ENCODE results near the gene ARPC2.
A peak's percentile ranks its signal among the peaks of the same experiment; 100 is the strongest.

The ARPC2 gene

DNA sequence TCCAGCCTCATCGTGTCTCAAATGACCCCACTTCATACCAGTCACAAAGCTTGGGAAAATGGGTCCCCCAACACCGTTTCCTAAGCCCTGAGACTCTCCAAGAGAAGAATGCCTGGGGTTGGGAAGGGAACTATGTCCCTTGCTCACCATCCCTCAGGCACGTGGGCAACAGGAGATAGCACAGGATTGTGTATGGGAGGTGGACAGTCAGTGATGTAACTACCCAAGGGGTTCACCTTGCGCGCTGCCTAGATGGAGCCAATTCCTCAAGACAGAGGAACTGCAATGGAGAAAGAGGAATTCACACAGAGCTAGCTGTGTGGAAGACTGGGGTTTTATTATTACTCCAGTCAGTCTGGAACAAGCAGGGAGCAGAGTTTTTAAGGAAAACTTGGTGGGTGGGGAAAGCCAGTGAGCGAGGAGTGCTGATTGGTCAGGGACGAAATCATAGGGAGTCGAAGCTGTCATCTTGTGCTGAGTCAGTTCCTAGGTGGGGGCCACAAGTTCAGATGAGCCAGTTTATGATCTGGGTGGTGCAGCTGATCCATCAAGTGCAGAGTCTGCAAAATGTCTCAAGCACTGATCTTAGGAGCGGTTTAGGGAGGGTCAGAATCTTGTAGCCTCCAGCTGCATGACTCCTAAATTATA lies 36.4 kb upstream of the ARPC2 start:
- H3K4me3 ChIP-seq (ENCODE audit: low read depth, low read length): no peak overlapping the region
- TF ChIP-seq, protein P1, sequence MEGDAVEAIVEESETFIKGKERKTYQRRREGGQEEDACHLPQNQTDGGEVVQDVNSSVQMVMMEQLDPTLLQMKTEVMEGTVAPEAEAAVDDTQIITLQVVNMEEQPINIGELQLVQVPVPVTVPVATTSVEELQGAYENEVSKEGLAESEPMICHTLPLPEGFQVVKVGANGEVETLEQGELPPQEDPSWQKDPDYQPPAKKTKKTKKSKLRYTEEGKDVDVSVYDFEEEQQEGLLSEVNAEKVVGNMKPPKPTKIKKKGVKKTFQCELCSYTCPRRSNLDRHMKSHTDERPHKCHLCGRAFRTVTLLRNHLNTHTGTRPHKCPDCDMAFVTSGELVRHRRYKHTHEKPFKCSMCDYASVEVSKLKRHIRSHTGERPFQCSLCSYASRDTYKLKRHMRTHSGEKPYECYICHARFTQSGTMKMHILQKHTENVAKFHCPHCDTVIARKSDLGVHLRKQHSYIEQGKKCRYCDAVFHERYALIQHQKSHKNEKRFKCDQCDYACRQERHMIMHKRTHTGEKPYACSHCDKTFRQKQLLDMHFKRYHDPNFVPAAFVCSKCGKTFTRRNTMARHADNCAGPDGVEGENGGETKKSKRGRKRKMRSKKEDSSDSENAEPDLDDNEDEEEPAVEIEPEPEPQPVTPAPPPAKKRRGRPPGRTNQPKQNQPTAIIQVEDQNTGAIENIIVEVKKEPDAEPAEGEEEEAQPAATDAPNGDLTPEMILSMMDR (IDR thresholded peaks at IDR 0.05; ENCODE audit: insufficient read depth, low read depth, low read length, missing control alignments): no peak
- DNase-seq (ENCODE audit: low read depth): no peak

DNA sequence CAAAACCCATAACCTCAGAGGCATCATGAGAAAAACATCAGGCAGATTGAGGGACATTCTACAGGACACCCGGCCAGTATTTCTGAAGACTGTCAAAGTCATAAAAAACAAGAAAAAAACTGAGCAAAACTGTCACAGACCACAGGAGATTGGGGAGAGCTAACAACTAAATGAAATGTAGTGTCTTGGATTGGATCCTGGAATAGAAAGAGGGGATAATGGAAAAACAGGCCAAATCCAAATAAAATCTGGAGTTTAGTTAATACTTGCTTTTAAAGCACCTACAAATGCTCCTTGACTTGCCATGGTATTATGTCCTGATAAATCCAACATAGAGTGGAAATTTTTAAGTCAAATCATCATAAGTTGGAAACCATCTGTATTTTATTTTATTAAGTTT lies 32.7 kb upstream of the ARPC2 start:
- DNase-seq (ENCODE audit: low read depth): no peak
- no peak overlapping the region for H3K4me3 ChIP-seq (ENCODE audit: low read depth, low read length)
- TF ChIP-seq, protein P1 (IDR thresholded peaks at IDR 0.05; ENCODE audit: insufficient read depth, low read depth, low read length, missing control alignments): no peak

DNA sequence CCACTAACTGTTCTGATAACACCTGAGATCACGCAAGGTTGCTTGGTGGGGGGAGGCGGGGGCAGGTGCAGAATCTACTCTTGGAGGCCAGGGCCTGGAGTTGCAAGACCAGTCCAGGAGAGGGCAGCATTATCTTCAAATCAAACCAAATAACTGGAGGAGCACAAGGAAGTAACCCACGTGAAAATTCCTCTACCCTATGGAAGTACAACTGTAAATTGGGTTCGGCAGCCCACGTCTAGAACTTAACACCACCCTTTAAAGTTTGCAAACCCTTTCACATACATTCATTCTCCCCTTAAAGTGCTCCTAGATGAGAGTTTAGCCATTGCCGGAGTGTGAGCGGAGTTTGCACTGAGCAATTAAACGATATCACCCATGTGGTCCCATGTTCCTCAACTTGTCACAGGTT lies 30.6 kb upstream of the ARPC2 start:
- DNase-seq (ENCODE audit: low read depth): peak; percentile 77
- H3K4me3 ChIP-seq (ENCODE audit: low read depth, low read length): no peak overlapping the region

DNA sequence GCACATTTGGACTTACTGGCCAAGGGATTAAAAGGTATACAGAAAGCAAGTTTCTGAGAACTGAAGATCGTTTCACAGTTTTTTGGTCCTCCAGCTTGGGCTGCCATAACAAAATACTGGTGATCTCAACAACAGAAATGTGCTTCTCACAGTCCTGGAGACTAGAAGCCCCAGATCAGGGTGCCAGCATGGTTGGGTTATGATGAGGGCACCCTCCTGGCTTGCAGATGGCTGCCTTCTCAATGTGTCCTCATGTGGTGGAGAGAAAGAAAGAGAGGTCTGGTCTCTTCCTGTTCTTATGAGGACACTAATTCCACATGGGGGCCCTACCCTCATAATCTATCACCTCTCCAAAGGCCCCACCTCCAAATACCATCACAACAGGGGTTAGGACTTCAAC lies 30.1 kb upstream of the ARPC2 start:
- no peak for DNase-seq (ENCODE audit: low read depth)
- H3K4me3 ChIP-seq (ENCODE audit: low read depth, low read length): no peak overlapping the region
- TF ChIP-seq, protein P1 (IDR thresholded peaks at IDR 0.05; ENCODE audit: insufficient read depth, low read depth, low read length, missing control alignments): no peak

More for the DNA sequence above, 30.6 kb upstream of the ARPC2 start:
- TF ChIP-seq, protein P1 (IDR thresholded peaks at IDR 0.05; ENCODE audit: insufficient read depth, low read depth, low read length, missing control alignments): peak; percentile 80

- TF ChIP-seq, protein P1 (IDR thresholded peaks at IDR 0.05; ENCODE audit: insufficient read depth, low read depth, low read length, missing control alignments): no peak
- no peak overlapping the region for H3K4me3 ChIP-seq (ENCODE audit: low read depth, low read length)
- DNase-seq (ENCODE audit: low read depth): no peak
Measured at GRCh38 chr2:218187296-218188015, 29.5 kb upstream of the ARPC2 start.

- no peak overlapping the region for H3K4me3 ChIP-seq (ENCODE audit: low read depth, low read length)
- TF ChIP-seq, protein P1 (IDR thresholded peaks at IDR 0.05; ENCODE audit: insufficient read depth, low read depth, low read length, missing control alignments): no peak
- DNase-seq (ENCODE audit: low read depth): no peak
Measured at GRCh38 chr2:218188528-218188927, 28.5 kb upstream of the ARPC2 start.
